ENCODE data around the gene PPP2R3A. TPM values are rescaled to one million over a fixed set of nuclear protein-coding genes. Genes with fewer than 3 reads are reported as not detected.

Gene PPP2R3A
- total RNA-seq (10 to 100 TPM in 1 of 2 donors, 1 to 10 TPM in 1; 8.1 to 11.3 TPM), polyA plus RNA-seq (ENCODE audit: insufficient read length in 6 of 6) (10 to 100 TPM; 13.6 to 18.0 (median 14.8) TPM)
- long read RNA-seq, donor 1, partial matches to known transcripts, result 8 of 8 reads
- long read RNA-seq, donor 1, other reads (novel, unspliced or antisense), result 0 of 8 reads
- long read RNA-seq, donor 2, partial matches to known transcripts, result 6 of 6 reads
- long read RNA-seq, donor 2, other reads (novel, unspliced or antisense), result 0 of 6 reads
- long read RNA-seq, donor 3, full-length matches to known transcripts, result 1 of 1 reads
- long read RNA-seq, donor 3, partial matches to known transcripts, result 0 of 1 reads
- long read RNA-seq, donor 3, other reads (novel, unspliced or antisense), result 0 of 1 reads
- long read RNA-seq, donor 4, partial matches to known transcripts, result 0 of 1 reads
- long read RNA-seq, donor 4, other reads (novel, unspliced or antisense), result 1 of 1 reads
- long read RNA-seq, donor 5, full-length matches to known transcripts, result 3 of 3 reads
- long read RNA-seq, donor 5, partial matches to known transcripts, result 0 of 3 reads
- long read RNA-seq, donor 5, other reads (novel, unspliced or antisense), result 0 of 3 reads
- long read RNA-seq, donor 6, result 0 reads
- long read RNA-seq, donor 7, result 0 reads
- long read RNA-seq, donor 8, full-length matches to known transcripts, result 3 of 3 reads
- long read RNA-seq, donor 8, partial matches to known transcripts, result 0 of 3 reads
- long read RNA-seq, donor 8, other reads (novel, unspliced or antisense), result 0 of 3 reads
- long read RNA-seq, donor 9, result 0 reads
- long read RNA-seq, donor 10, partial matches to known transcripts, result 1 of 2 reads
- long read RNA-seq, donor 10, other reads (novel, unspliced or antisense), result 1 of 2 reads
- long read RNA-seq, donor 11, full-length matches to known transcripts, result 1 of 19 reads
- long read RNA-seq, donor 11, partial matches to known transcripts, result 18 of 19 reads
- long read RNA-seq, donor 11, other reads (novel, unspliced or antisense), result 0 of 19 reads
- long read RNA-seq, donor 12, result 0 reads

- TF ChIP-seq CTCF (IDR thresholded peaks at IDR 0.05), result no peak
- DNase-seq (peak; percentile 82 to 91 (median 85)), ATAC-seq (peak; percentile 96)
- Histone ChIP-seq H3K9me3 (peaks cover 0 to 9% of the 10 kb centered on the region in 2 donors), H3K36me3 (no peaks in the 10 kb centered on the region), H3K27ac (peak within 1 kb of the TSS; percentile 82 to 84), H3K4me3 (peak within 1 kb of the TSS; percentile 56 to 74), H3K4me1 (peaks cover 8 to 22% of the 10 kb centered on the region in 2 donors), H3K27me3 (peaks cover 0 to 27% of the 10 kb centered on the region in 2 donors)
- intact Hi-C loops (cut with DNase I), result no loop called here
Observed at GRCh38 chr3:135965506-135966270, at the start of gene PPP2R3A. PPP2R3A (plus strand) TSS chr3:135965728; CDS start chr3:136001499, 35,771 bp downstream.

GRCh38 chr3:135916310-135916709 lies 49.2 kb upstream of the PPP2R3A start:
- no peaks in the 10 kb centered on the region for H3K9me3 ChIP-seq
- no peaks in the 10 kb centered on the region for H3K27me3 ChIP-seq
- DNase-seq (no peak), ATAC-seq (no peak)
- H3K4me3 ChIP-seq, result no peak overlapping the region
- no peak overlapping the region for H3K27ac ChIP-seq
- no peak for TF ChIP-seq CTCF (IDR thresholded peaks at IDR 0.05)
- H3K4me1 ChIP-seq, result no peaks in the 10 kb centered on the region
- H3K36me3 ChIP-seq, result no peaks in the 10 kb centered on the region
- intact Hi-C loops (cut with DNase I), result loop anchor here in 1 of 2 donors (5.0 kb wide), 1 partner anchor 126 kb away; no protein-coding TSS in a partner anchor

GRCh38 chr3:135917076-135917475 lies 48.5 kb upstream of the PPP2R3A start:
- no peaks in the 10 kb centered on the region for H3K36me3 ChIP-seq
- no peaks in the 10 kb centered on the region for H3K4me1 ChIP-seq
- no peak overlapping the region for H3K4me3 ChIP-seq
- no peaks in the 10 kb centered on the region for H3K9me3 ChIP-seq
- H3K27ac ChIP-seq, result no peak overlapping the region
- H3K27me3 ChIP-seq, result no peaks in the 10 kb centered on the region
- ATAC-seq (no peak), DNase-seq (no peak)
- TF ChIP-seq CTCF (IDR thresholded peaks at IDR 0.05), result no peak
- intact Hi-C loops (cut with DNase I), result loop anchor here in 1 of 2 donors (5.0 kb wide), 1 partner anchor 125 kb away; no protein-coding TSS in a partner anchor

- no peak for ATAC-seq
- TF ChIP-seq CTCF (IDR thresholded peaks at IDR 0.05), result no peak
- H3K36me3 ChIP-seq, result no peaks in the 10 kb centered on the region
- H3K27me3 ChIP-seq, result no peaks in the 10 kb centered on the region
- H3K4me1 ChIP-seq, result no peaks in the 10 kb centered on the region
- no peak for DNase-seq
- H3K27ac ChIP-seq, result no peak overlapping the region
- intact Hi-C loops (cut with DNase I), result loop anchor here in 1 of 2 donors (5.0 kb wide), 1 partner anchor 124 kb away; no protein-coding TSS in a partner anchor
- no peak overlapping the region for H3K4me3 ChIP-seq
- H3K9me3 ChIP-seq, result no peaks in the 10 kb centered on the region
Observed at GRCh38 chr3:135917927-135918597, 47.5 kb upstream of the PPP2R3A start.

All from left lung (tissue), 14 donors.